Stimulated activated CD8-positive, alpha-beta memory T cell treated with anti-CD3 and anti-CD28 coated beads, Interleukin-12 subunit alpha, Interleukin-12 subunit beta, amount 100 ng/mL, for 1 hour (primary cell): ENCODE data around the gene SART1.
A peak's percentile ranks its signal among the peaks of the same experiment; 100 is the strongest.

Experiments used
- DNase-seq: peaks from one replicate; pipeline ENCODE4 v3.0.0-alpha.2; 2020; ENCODE audit warnings: low read depth

Gene SART1

GRCh38 chr11:65967329-65967934, 5.9 kb downstream of the SART1 start:
- no peak for DNase-seq

GRCh38 chr11:65968600-65969482, 7.3 kb downstream of the SART1 start:
- no peak for DNase-seq

GRCh38 chr11:65972116-65972515, 10.6 kb downstream of the SART1 start:
- no peak for DNase-seq

- no peak for DNase-seq
Measured at GRCh38 chr11:65973439-65974110, 12.0 kb downstream of the SART1 start.

GRCh38 chr11:65975771-65976170, 14.2 kb downstream of the SART1 start:
- DNase-seq: no peak

GRCh38 chr11:65976216-65977176, 15.0 kb downstream of the SART1 start:
- no peak for DNase-seq

GRCh38 chr11:65977621-65978390, 16.3 kb downstream of the SART1 start:
- DNase-seq: no peak

- DNase-seq: no peak
Measured at GRCh38 chr11:65978391-65979238, 17.1 kb downstream of the SART1 start.

GRCh38 chr11:65979261-65979759, 17.8 kb downstream of the SART1 start:
- no peak for DNase-seq

- DNase-seq: no peak
Measured at GRCh38 chr11:65981101-65981740, 19.7 kb downstream of the SART1 start.

- no peak for DNase-seq
Measured at GRCh38 chr11:65981972-65982823, 20.7 kb downstream of the SART1 start.

- no peak for DNase-seq
Measured at GRCh38 chr11:65982824-65983588, 21.5 kb downstream of the SART1 start.

- no peak for DNase-seq
Measured at GRCh38 chr11:65983589-65983987, 22.1 kb downstream of the SART1 start.

GRCh38 chr11:65987336-65987735, 25.8 kb downstream of the SART1 start:
- DNase-seq: no peak

GRCh38 chr11:65988791-65989592, 27.5 kb downstream of the SART1 start:
- peak; percentile 89 for DNase-seq

- no peak for DNase-seq
Measured at GRCh38 chr11:65992056-65992455, 30.5 kb downstream of the SART1 start.

GRCh38 chr11:65997286-65997685, 35.8 kb downstream of the SART1 start:
- no peak for DNase-seq
